NCI-H2196 treated with DMSO at 0.1 percent for 48 hours (cell line): ENCODE data around the gene EXOSC5.
"Not testable (repeated sequence)": the region's sequence is repeated elsewhere in the genome, so short reads cannot be mapped to it uniquely, and the experiment has no call there.

Experiments used
- DNase-seq: peaks from one replicate; lab custom pipeline; 2025; ENCODE audit not compliant: unreplicated experiment; lab: John Stamatoyannopoulos, UW

EXOSC5 gene

GRCh38 chr19:41397086-41398049 is at the start of gene EXOSC5, which contains the start of gene BCKDHA:
Gene EXOSC5, minus strand, starts transcription at chr19:41397359. Its CDS starts 31 bp downstream, at chr19:41397328.
Gene BCKDHA, plus strand, starts transcription at chr19:41397818. Its CDS starts 10 bp downstream, at chr19:41397828.
- DNase-seq, result peak; percentile 99

DNA sequence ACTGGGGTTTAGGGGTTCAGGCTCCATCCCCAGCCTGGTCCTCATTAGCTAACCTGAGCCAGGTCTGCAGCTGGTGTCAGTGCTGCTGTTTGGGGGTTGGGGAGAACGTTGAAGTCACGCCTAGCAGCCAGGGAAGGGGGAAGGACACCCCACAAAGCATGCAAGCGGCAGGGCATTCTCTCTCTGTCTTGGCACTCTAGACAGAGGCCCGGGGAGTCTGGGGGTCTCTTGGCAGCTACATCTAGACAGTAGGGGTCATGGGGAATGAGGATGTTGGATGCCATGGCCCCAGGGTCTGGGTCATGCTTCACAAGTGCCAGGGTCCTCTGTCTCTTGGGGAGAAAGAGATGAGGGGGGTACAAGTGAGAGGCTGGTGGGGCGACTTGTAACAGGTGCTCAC is 48.4 kb upstream of the EXOSC5 start:
- no peak for DNase-seq

GRCh38 chr19:41443813-41444455 is 46.8 kb upstream of the EXOSC5 start:
- DNase-seq, result no peak

DNA sequence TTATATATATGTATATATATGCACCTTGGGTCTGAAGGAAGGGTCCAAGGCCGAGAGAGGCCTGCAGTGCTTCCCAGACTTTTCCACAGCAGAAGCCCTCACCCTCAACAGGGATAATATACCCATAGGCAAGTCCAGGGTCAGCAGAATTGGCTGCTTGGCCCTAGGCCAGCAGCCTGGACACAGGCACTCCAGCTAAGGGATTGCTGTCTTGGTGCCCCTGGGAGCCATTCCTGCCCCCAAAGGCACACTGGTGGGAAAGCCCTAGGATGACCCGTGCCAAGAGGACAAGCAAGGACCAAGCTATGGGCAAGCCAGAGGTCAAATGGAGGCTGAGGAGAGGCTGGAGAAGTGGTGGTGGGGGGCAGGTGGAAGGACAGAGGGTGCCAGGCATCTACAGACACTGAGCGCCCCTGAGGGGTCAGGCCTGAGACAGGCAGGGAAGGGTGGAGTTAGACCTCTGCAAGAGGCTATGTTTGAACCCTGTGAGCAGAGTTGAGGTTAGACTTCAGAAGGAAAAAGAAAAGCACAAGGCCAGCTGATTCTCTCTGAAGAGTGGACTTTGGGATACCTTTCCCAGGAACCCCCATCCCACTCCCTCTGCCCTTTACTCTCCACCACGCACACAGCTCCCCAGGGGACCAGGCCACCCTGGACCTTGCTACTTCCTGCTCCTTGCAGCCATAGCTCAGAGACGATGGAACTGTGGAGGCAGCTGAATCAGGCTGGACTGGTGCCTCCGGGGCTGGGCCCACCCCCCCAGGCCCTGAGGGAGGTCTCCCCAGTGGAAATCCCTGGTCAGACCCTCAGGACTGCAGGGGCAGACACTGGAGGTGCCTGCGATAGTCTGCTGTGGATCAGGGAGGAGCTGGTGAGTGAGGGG is 45.6 kb upstream of the EXOSC5 start, which contains the start of gene ERICH4:
TSS of gene ERICH4 (plus strand) at position 684 of the 883 bp plus-strand sequence. CDS start at position 698, 14 bp downstream.
- DNase-seq, result no peak

- DNase-seq, result no peak
These were observed 44.3 kb upstream of the EXOSC5 start for GRCh38 chr19:41441321-41441945.

DNA sequence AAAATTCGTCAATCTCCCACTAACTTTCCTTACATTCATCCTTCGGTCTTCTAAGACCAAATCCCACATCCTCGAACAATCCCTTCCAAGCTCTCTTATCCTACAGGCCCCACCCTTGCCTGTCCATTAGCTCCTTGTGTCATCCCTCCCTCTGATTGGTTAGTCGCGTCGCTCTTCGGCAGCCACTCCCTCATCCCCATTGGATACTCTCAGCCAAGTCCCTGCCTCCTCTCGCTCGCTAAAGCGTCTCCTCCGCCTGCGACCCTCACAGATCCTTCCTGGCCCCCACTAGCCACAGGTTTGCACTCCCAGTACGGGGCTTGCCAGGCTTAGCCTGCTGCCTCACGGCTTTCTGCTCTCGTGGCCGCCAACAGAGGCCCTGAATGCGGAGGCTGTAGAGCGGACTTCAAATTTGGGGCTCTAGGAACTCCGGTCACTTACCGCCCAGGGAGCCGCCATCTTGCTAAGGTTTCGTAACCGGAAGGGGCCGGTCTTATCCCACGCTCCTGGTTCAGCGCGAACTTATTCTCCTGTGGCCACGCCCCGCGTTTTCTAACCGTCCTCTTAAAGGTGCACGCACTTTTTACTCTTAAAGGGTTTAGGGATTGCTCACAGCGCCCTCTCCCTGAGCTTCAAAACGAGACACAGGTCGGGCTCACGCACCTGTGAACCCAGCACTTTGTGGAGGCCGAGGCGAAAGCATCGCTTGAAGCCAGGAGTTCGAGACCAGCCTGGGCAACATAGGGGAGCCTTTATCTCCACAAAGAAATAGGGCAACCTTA is 42.5 kb upstream of the EXOSC5 start, which contains the start of gene DMAC2:
TSS of gene DMAC2 (minus strand) at position 472 of the 782 bp plus-strand sequence. CDS start at position 459, 13 bp downstream.
- peak; percentile 97 for DNase-seq

GRCh38 chr19:41437944-41438574 is 40.9 kb upstream of the EXOSC5 start:
- no peak for DNase-seq

GRCh38 chr19:41436674-41436951 is 39.5 kb upstream of the EXOSC5 start:
- DNase-seq, result no peak

GRCh38 chr19:41435936-41436673 is 38.9 kb upstream of the EXOSC5 start:
- DNase-seq, result no peak

DNA sequence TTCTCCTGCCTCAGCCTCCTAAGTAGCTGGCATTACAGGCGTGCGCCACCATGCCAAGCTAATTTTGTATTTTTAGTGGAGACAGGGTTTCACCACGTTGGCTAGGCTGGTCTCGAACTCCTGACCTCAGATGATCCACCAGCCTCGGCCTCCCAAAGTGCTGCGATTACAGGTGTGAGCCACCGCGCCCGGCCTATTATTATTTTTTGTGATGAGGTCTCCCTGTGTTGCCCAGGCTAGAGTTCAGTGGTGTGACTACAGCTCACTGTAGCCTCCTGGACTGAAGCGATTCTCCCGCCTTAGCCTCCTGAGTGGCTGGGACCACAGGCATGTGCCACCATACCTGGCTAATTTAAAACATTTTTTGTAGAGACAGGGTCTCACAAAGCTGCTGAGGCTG is 38.2 kb upstream of the EXOSC5 start:
- not testable (repeated sequence) for DNase-seq

GRCh38 chr19:41434450-41434849 is 37.3 kb upstream of the EXOSC5 start:
- no peak for DNase-seq

DNA sequence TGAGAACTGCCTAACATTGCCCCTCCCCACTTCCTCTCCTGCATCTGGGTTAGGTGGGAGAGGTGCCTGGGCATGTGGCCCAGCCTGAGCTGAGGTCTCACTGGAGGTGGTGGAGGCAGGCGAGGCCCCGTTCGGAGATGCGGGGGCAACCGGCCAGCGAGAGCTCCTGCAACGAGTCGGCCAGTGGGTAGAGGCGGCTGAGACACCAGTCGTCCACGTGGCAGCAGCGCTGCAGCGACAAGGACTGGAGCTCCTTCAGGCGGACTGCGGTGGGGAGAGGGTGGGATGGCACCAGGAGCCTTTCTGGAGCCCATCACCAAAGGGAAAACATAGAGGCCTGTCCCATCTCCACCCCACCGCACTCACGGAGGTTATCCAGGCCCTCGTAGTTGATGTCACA is 36.0 kb upstream of the EXOSC5 start:
- no peak for DNase-seq

DNA sequence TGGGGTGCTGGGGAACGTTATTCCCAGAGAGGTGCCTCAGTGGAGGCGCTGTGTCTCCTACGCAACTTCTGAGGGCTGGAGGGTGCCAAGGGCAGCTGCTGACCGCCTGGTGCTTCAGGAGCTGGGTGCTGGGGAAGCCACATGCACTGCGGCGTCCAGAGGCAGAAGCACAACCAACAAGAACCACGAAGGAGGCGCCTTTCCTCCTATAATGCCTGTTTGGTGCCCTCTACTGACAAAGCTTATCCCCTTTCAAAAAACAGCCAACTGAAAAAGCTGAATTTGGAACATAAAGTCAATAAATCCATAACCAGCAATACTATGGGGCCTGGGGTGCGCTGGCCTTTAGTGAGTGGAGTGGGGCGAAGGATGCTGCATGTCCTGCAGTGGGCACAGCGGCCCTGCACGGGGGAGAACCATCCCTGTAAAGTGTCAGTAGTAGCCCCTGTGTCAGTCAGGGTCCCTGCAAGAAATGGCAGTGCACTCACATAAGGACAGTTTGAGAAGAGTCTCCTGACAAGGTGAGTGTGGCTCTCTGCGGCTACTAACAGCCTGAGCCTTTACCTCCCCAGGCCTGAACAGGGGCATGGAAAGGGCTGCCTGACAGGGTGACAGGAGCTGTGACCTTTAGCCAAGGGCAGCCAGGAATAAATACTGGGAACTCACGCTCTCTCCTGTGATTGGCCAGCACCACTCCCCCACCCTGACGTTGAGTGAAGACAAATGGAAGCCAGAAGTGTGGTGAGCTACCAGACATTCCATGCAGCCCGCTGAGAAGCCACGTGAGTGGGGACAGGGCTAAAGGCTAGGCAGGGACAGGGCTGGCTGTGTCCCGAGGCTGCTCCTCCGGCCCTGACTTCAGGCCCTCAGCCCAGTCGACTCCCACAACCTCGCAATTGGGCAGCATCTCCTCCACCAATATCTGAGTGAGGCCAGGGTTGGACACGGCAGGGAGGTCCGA is 34.5 kb upstream of the EXOSC5 start:
- DNase-seq, result peak; percentile 48

DNA sequence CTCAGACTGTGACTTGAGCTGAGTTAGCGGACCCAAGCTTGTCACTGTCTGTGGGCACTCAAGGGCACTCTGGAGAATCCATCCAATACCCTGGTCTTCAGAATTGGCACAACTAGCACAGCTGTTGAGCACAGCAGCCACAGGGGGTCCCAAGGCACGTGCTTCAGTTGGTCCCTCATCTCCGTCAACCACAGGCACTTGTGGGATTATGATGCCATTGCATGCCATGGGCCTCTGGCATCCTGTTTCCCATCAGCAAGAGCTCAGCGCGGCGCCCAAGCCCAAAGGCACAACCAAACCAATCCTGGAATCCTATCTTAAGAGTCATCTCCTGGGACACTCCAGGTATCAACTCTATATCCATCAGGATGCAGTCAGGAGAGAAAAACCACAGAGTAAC is 33.8 kb upstream of the EXOSC5 start:
- DNase-seq, result no peak

DNA sequence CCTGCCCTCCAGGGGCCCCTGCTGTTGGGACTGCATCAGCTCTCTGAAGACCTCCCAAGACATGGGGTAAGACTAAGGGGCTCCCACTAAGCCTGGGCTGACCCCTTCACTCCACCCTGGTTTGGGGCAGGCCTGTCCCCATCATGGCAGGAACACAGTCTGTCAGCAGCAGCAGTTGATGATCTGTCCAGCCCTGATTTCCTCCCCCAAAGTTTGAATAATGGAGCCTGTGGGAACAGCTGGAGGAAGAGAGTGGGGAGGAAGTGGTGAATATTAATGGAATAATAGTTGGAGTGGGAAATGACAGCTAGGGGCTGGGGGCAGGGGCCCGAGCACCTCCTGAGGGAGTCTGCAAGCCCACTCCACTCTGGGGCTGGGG is 31.3 kb upstream of the EXOSC5 start:
- DNase-seq, result no peak

DNA sequence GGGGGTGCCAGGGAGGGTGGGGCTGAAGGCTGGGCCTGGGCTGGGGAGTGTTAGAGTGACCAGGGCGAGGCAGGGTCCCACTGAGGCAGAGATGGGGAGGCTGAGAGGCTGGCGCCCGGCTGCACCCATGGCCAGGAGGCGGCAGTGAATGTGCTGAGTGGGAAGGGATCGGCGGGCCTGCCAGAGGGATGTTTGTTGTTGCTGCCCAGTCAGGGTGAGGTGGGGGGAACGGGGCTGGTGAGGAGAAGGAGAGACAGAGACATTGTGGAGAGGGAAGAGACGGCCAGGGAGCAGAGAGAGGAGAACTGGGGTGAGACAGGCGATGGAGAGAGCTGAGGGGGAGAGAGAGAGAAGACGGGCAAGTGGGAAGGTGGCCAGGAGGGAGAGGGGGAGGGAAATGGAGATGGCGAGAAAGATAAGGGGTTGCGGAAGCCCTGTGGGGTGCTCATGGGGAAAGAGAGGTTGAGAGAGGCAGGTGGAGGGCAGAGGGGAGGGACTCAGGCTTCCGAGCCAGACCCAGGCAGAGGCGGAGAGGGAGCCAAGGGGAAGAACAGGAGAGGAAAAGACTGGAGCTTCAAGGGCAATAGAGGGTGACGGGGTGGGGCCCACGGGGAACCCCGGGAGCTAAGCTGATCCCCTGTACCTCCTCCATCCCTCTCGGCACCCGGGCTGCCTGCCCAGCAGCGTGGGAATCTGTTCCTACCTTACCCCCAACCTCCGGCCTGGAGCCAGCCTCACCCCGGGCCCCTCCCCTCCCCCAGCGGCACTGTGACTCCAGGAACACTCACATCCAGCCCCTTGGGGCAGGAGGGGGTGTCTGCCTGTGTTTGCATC is 30.7 kb upstream of the EXOSC5 start:
- peak; percentile 40 for DNase-seq
